Keratinocyte (primary cell): ENCODE measurements around the gene CCS. TPM values are rescaled to one million over a fixed set of nuclear protein-coding genes. Genes with fewer than 3 reads are reported as not detected.

Source experiments
- DNase-seq: peaks from one replicate; pipeline ENCODE4 v3.0.0-alpha.2; 2011; ENCODE audit warnings: low read depth, missing footprints, low spot score
- FAIRE-seq: peaks from 2 replicates; lab custom pipeline; 2011; peaks lifted over from hg19 to GRCh38; lab: Jason Lieb, UNC
- H2AFZ ChIP-seq: 2 replicates; pipeline ENCODE4 v1.6.0; 2012; ENCODE audit warnings: low read length, control low read depth, inconsistent platforms; ENCODE audit not compliant: control insufficient read depth
- H3K27ac ChIP-seq: 2 replicates; pipeline ENCODE4 v1.5.1; 2011; ENCODE audit warnings: low read length; ENCODE audit not compliant: control insufficient read depth, insufficient read depth
- H3K27me3 ChIP-seq: 3 replicates; pipeline ENCODE4 v1.6.0; 2011; ENCODE audit warnings: low read length; ENCODE audit not compliant: control insufficient read depth, insufficient read depth; ENCODE audit errors: extremely low read depth
- H3K36me3 ChIP-seq, 2 experiments: 2 replicates in 1 of 2; 3 replicates in 1 of 2; pipeline ENCODE4 v1.5.1; 2011; ENCODE audit warnings: low read length in 2 of 2, mild to moderate bottlenecking in 1 of 2; ENCODE audit not compliant: control insufficient read depth in 2 of 2, insufficient read depth in 2 of 2; ENCODE audit errors: extremely low read depth in 1 of 2
- H3K4me1 ChIP-seq: 3 replicates; pipeline ENCODE4 v1.5.1; 2011; ENCODE audit warnings: low read length; ENCODE audit not compliant: control insufficient read depth, insufficient read depth; ENCODE audit errors: extremely low read depth
- H3K4me2 ChIP-seq: 3 replicates; pipeline ENCODE4 v1.6.0; 2011; ENCODE audit warnings: low read depth, low read length; ENCODE audit not compliant: control insufficient read depth, insufficient read depth; ENCODE audit errors: extremely low read depth
- H3K4me3 ChIP-seq, 3 experiments: fragments of 200-600 bp in 1 of 3; sonication (generic) in 1 of 3; 2 replicates in 2 of 3; 3 replicates in 1 of 3; pipeline ENCODE4 v1.5.1; 2011 to 2016; ENCODE audit warnings: low read length in 3 of 3, mild to moderate bottlenecking in 3 of 3, control low read depth in 2 of 3, inconsistent platforms in 1 of 3, low read depth in 1 of 3, mixed read lengths in 1 of 3, mixed run types in 1 of 3, moderate library complexity in 1 of 3; ENCODE audit not compliant: control insufficient read depth in 2 of 3, insufficient read depth in 2 of 3; ENCODE audit errors: extremely low read depth in 1 of 3
- H3K79me2 ChIP-seq: 2 replicates; pipeline ENCODE4 v1.6.0; 2012; ENCODE audit warnings: low read length; ENCODE audit not compliant: control insufficient read depth, insufficient read depth
- H3K9ac ChIP-seq: 3 replicates; pipeline ENCODE4 v1.6.0; 2011; ENCODE audit warnings: low read length; ENCODE audit not compliant: control insufficient read depth, insufficient read depth; ENCODE audit errors: extremely low read depth
- H3K9me1 ChIP-seq: 3 replicates; pipeline ENCODE4 v1.6.0; 2011; ENCODE audit warnings: low read length; ENCODE audit not compliant: control insufficient read depth, insufficient read depth; ENCODE audit errors: extremely low read depth
- H3K9me3 ChIP-seq: 2 replicates; pipeline ENCODE4 v1.5.1; 2012; ENCODE audit warnings: low read depth, low read length; ENCODE audit not compliant: control insufficient read depth
- H4K20me1 ChIP-seq: 3 replicates; pipeline ENCODE4 v1.6.0; 2011; ENCODE audit warnings: low read length; ENCODE audit not compliant: control insufficient read depth, insufficient read depth; ENCODE audit errors: extremely low read depth
- CTCF ChIP-seq, 3 experiments: IDR thresholded peaks in 1 of 3; conservative IDR thresholded peaks in 1 of 3; optimal IDR thresholded peaks in 1 of 3; 2 replicates in 2 of 3; 3 replicates in 1 of 3; pipeline versions ENCODE3 to v1.5.1; 2011; ENCODE audit warnings: low read length in 3 of 3, mild to moderate bottlenecking in 3 of 3, moderate library complexity in 2 of 3, control low read depth in 1 of 3, inconsistent platforms in 1 of 3; ENCODE audit not compliant: insufficient read depth in 2 of 3; ENCODE audit errors: extremely low read depth in 1 of 3
- EZH2 ChIP-seq: IDR thresholded peaks from one replicate; pipeline ENCODE4 v1.6.1; 2012; ENCODE audit warnings: inconsistent platforms, mild to moderate bottlenecking, low read length, moderate library complexity
- dilution Hi-C: fragments of 300-500 bp; cut with MboI; formaldehyde crosslinking; loops from one replicate; pipeline ENCODE4 v1.7.0; 2020; ENCODE audit warnings: low sequenced_read_pairs; ENCODE audit not compliant: extremely low pct_ligation_motif_present
- polyA plus RNA-seq, 5 experiments: library from polyadenylated mRNA; depleted of rRNA in 3 of 5; stranded (reverse) in 3 of 5; stranded (forward) in 1 of 5; unstranded in 1 of 5; fragments of >200 nt; gene quantifications; 1 replicate in 1 of 5; 2 replicates in 3 of 5; 3 replicates in 1 of 5; pipeline versions ENCODE4 v1.2.1 to v1.2.3, GENCODE V29; 2011 to 2012; ENCODE audit warnings: missing spikeins in 2 of 5, low read depth in 1 of 5, low replicate concordance in 1 of 5

CCS gene
- polyA plus RNA-seq, 1 donor (not counting 4 experiments of a cell fraction or from before 2014, with no cell fraction given): 17.6 TPM

DNA sequence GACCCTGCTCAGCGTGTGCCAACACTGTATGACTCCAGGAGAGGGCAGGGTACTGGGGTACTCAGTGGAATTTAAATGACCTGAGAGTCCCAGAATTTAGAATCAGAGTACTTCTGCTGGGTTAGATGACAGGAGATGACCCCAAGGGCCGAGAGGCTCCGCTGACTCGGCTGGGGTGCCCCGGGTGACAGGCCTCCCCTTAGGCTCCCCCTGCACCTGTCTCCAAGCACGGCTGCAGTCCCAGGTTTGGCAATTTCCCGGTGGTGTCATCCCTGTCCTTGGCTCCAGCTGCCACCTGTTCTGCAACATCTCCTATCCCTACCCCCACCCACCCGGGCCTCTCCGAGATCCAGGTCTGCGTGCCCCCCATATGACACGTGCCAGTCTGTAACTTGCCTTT, 44.9 kb upstream of the CCS start:
- Histone ChIP-seq H3K9ac (no peak overlapping the region), H3K9me1 (no peaks in the 10 kb centered on the region), H3K4me1 (peaks cover 6% of the 10 kb centered on the region), H3K27me3 (peaks cover 19% of the 10 kb centered on the region), H4K20me1 (no peaks in the 10 kb centered on the region), H3K79me2 (no peaks in the 10 kb centered on the region), H2AFZ (no peak overlapping the region), H3K36me3 (peaks cover 0 to 2% of the 10 kb centered on the region in 2 experiments), H3K4me3 (no peak overlapping the region), H3K4me2 (no peak overlapping the region), H3K9me3 (no peaks in the 10 kb centered on the region), H3K27ac (no peak overlapping the region)
- DNase-seq (no peak), FAIRE-seq (no peak)
- dilution Hi-C loops: no loop called here
- no peak for TF ChIP-seq EZH2
- no peak for TF ChIP-seq CTCF (optimal IDR thresholded peaks at IDR 0.05 in 1 of 3, IDR thresholded peaks at IDR 0.05 in 1 of 3, conservative IDR thresholded peaks at IDR 0.05 in 1 of 3; ENCODE audit: extremely low read depth in 1 of 3, insufficient read depth in 2 of 3, low read length in 3 of 3)

DNA sequence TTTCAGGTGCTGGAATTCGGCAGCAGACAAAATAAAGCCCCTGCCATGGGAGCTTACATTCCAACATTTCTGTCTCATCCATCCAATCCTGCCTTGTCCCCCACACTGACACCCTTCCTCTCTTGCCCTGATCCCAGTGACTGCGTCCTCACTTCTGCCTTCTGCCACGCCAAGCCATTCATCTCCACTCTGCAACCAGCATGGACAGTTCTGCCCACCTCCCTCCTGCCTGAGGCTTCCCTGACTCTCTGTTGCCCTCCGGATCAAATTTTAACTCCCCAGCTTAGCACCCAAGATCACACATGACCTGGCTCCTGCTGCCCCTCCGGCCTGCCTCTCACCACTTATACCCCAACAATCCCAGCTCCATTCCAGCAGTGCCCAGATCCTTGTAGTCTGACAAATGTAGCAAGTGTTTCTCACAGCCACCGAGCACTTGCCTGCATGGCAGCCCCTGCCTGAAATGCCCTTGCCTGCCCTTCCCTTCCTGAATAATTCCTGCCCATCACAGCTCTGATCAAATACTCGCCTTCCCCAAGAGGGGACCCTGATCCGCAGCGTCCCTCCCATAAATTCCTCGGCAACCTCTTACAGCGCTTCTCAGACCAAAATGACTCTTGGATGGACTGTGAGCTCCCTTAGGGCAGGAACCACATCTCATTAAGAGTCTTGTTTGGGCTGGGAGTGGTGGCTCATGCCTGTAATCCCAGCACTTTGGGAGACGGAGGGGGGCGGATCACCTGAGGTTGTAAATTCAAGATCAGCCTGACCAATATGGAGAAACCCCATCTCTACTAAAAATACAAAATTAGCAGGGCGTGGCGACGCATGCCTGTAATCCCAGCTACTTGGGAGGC, 44.0 kb upstream of the CCS start:
- dilution Hi-C loops: no loop called here
- Histone ChIP-seq H3K4me1 (peaks cover 6% of the 10 kb centered on the region), H3K79me2 (no peaks in the 10 kb centered on the region), H3K36me3 (no peaks in the 10 kb centered on the region), H3K4me2 (no peak overlapping the region), H3K27me3 (peaks cover 19% of the 10 kb centered on the region), H3K9ac (no peak overlapping the region), H3K27ac (no peak overlapping the region), H2AFZ (no peak overlapping the region), H3K9me1 (no peaks in the 10 kb centered on the region), H3K9me3 (no peaks in the 10 kb centered on the region), H3K4me3 (no peak overlapping the region), H4K20me1 (no peaks in the 10 kb centered on the region)
- no peak for TF ChIP-seq EZH2
- TF ChIP-seq CTCF (optimal IDR thresholded peaks at IDR 0.05 in 1 of 3, IDR thresholded peaks at IDR 0.05 in 1 of 3, conservative IDR thresholded peaks at IDR 0.05 in 1 of 3; ENCODE audit: extremely low read depth in 1 of 3, insufficient read depth in 2 of 3, low read length in 3 of 3): no peak
- FAIRE-seq: no peak
- no peak for DNase-seq
